Stomach (tissue), 9 donors: Measurements from ENCODE around the gene CCDC93. TPM values are rescaled to one million over a fixed set of nuclear protein-coding genes. Genes with fewer than 3 reads are reported as not detected.

Experiments
- DNase-seq, 2 donors: peaks; one replicate each; pipeline versions ENCODE4 v3.0.0 to v3.0.0-alpha.2; 2013 to 2019
- H3K27ac ChIP-seq, 5 donors: fragments of 200-600 bp in 4 of 5; sonication (generic) in 4 of 5; one replicate each; pipeline ENCODE4 v1.5.1; 2013 to 2019; ENCODE audit warnings: mild to moderate bottlenecking in 1 of 5, moderate library complexity in 1 of 5
- H3K27me3 ChIP-seq, 3 donors: fragments of 200-600 bp; sonication (generic); one replicate each; pipeline ENCODE4 v1.5.1; 2017 to 2019; ENCODE audit warnings: mixed run types in 1 of 3
- H3K36me3 ChIP-seq, 4 donors: fragments of 200-600 bp; sonication (generic); 1 replicate in 3 of 4; 2 replicates in 1 of 4; pipeline ENCODE4 v1.5.1; 2016 to 2019
- H3K4me1 ChIP-seq, 4 donors: fragments of 200-600 bp; sonication (generic); one replicate each; pipeline ENCODE4 v1.5.1; 2016 to 2019
- H3K4me3 ChIP-seq, 4 donors: fragments of 200-600 bp; sonication (generic) in 3 of 4; one replicate each; pipeline ENCODE4 v1.5.1; 2016 to 2019; ENCODE audit warnings: mild to moderate bottlenecking in 1 of 4
- H3K9me3 ChIP-seq, 4 donors: fragments of 200-600 bp; sonication (generic); one replicate each; pipeline ENCODE4 v1.5.1; 2016 to 2019
- CTCF ChIP-seq, 7 experiments: fragments of 450-650 bp in 4 of 7; fragments of 200-600 bp in 3 of 7; sonication (generic) in 3 of 7; IDR thresholded peaks; one replicate each; pipeline ENCODE4 v1.5.1; 2016 to 2019; ENCODE audit warnings: antibody characterized with exemption in 7 of 7, control low read depth in 2 of 7, mild to moderate bottlenecking in 1 of 7
- EP300 ChIP-seq: sonication (generic); formaldehyde crosslinking; IDR thresholded peaks from one replicate; pipeline ENCODE4 v1.6.1; 2017; ENCODE audit warnings: antibody characterized with exemption
- POLR2A ChIP-seq, 4 donors: fragments of 450-650 bp; IDR thresholded peaks; one replicate each; pipeline ENCODE4 v1.6.1; 2016; ENCODE audit warnings: antibody characterized with exemption in 4 of 4, control low read depth in 2 of 4, mild to moderate bottlenecking in 1 of 4, moderate library complexity in 1 of 4
- POLR2AphosphoS5 ChIP-seq, 3 donors: sonication (generic); formaldehyde crosslinking; IDR thresholded peaks; one replicate each; pipeline ENCODE4 v1.6.1; 2016; ENCODE audit warnings: antibody characterized with exemption in 3 of 3
- WGBS, 5 donors: extraction: QIAGEN DNeasy Blood & Tissue Kit in 3 of 5; methylation state at CpG; one replicate each; pipeline versions ENCODE4 v1.1.5 to v1.1.7; 2013 to 2018; 5-methylcytosine and 5-hydroxymethylcytosine counted together
- intact Hi-C: fragments of 100-400 bp; cut with DNase I; formaldehyde crosslinking; loops from one replicate; pipeline ENCODE4 v1.15.1; 2023; ENCODE audit warnings: low total_unique reads
- polyA plus RNA-seq, 3 donors: library from polyadenylated mRNA; stranded (reverse); fragments of 200-250 nt; gene quantifications; one replicate each; pipeline ENCODE4 v1.2.3, GENCODE V29; 2013
- small RNA-seq, 4 donors: library from RNA; depleted of rRNA; stranded (forward); fragments of <200 nt; gene quantifications; one replicate each; pipeline ENCODE3, GENCODE V24; 2016
- total RNA-seq, 5 donors: library from RNA; depleted of rRNA; stranded (reverse); fragments of >200 nt; gene quantifications; one replicate each; pipeline versions ENCODE4 v1.1.0 to v1.2.3, GENCODE V29; 2014 to 2016
- donor health status: healthy with polysubstance abuse.
- donor health status: Bipolar disorder and iron deficiency.
- donor health status: healthy.

Gene CCDC93
- total and polyA plus RNA-seq, 8 donors = 3.1 to 63.9 (median 24.3) TPM

DNA sequence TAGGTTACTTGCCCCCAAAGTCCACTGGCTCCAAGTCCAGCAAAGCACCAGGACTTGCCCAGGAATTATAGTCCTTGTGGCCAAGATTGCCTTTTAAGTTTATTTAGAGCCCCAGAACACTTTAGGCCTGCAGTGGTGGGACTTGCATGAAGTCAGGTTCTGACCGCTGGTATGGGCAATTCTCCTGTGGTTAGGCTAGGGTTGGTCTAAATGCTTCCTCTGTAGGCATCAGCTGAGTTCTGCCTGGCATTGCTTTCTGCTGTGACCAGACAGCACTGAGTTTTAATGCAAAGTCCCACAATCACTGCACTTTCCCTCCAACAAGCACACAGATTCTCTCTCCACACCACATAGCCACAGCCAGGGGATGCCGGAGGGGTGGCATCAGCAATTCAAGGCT lies 134.9 kb downstream of the CCDC93 start:
- no peaks in the 10 kb centered on the region for H3K4me1 ChIP-seq
- WGBS, 5 donors = 85 to 96% (median 91%) methylated on average over 2 of the region's 2 CpGs
- H3K36me3 ChIP-seq = no peaks in the 10 kb centered on the region
- no peak for DNase-seq
- H3K9me3 ChIP-seq = no peaks in the 10 kb centered on the region
- TF ChIP-seq POLR2AphosphoS5 (IDR thresholded peaks at IDR 0.05) (no peak), EP300 (no peak), CTCF (IDR thresholded peaks at IDR 0.05) (no peak)
- H3K27me3 ChIP-seq = peaks cover 0 to 10% (median 7%) of the 10 kb centered on the region in 3 donors
- intact Hi-C loops = no loop called here
- no peak overlapping the region for H3K4me3 ChIP-seq
- H3K27ac ChIP-seq = no peak overlapping the region

DNA sequence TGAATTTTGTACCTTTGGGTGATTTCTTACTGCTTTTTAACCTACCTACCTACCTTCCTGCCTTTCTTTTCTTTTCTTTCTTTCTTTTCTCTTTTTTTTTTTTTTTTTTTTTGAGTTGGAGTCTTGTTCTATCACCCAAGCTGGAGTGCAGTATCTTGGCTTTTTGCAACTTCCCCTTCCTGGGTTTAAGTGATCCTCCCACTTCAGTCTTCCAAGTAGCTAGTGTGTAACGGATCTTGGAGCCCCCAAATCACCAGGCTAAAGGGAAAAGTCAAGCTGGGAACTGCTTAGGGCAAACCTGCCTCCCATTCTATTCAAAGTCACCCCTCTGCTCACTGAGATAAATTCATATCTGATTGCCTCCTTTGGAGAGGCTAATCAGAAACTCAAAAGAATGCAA lies 138.1 kb downstream of the CCDC93 start:
- Histone ChIP-seq H3K4me1 (no peaks in the 10 kb centered on the region), H3K27ac (no peak overlapping the region), H3K4me3 (no peak overlapping the region), H3K36me3 (no peaks in the 10 kb centered on the region), H3K27me3 (peaks cover 0 to 10% (median 7%) of the 10 kb centered on the region in 3 donors), H3K9me3 (no peaks in the 10 kb centered on the region)
- no peak for DNase-seq
- WGBS, 5 donors = 8 to 33% (median 21%) methylated on average over 1 of the region's 1 CpG
- TF ChIP-seq EP300 (no peak), POLR2A (IDR thresholded peaks at IDR 0.05) (no peak), CTCF (IDR thresholded peaks at IDR 0.05) (no peak), POLR2AphosphoS5 (IDR thresholded peaks at IDR 0.05) (no peak)
- intact Hi-C loops = no loop called here

Small RNA genes lying within 50 kb of the gene (small RNA-seq; reads per million reads assigned to genes)
- gene RN7SL111P = 0 reads per million in 4 donors

Other genes starting within 250 kb of the CCDC93 start
- gene DDX18, start 199.4 kb downstream of the CCDC93 start, total RNA-seq = 10 to 100 TPM; 18.5 to 87.4 (median 39.4) TPM
- 10 to 100 TPM; 16.5 to 26.3 (median 18.1) TPM for gene DDX18, start 199.4 kb downstream of the CCDC93 start, polyA plus RNA-seq
- 10 to 100 TPM in 3 of 5 donors, 1 to 10 TPM in 2; 6.7 to 37.8 (median 11.1) TPM for gene INSIG2, start 74.4 kb upstream of the CCDC93 start, total RNA-seq
- gene INSIG2, start 74.4 kb upstream of the CCDC93 start, polyA plus RNA-seq = 10 to 100 TPM in 1 of 3 donors, 1 to 10 TPM in 2; 9.5 to 11.9 (median 9.6) TPM